Breast epithelium (tissue), 3 donors: ENCODE results near the gene DDX10.

Source experiments
- CTCF ChIP-seq, 3 donors: fragments of 450-650 bp; IDR thresholded peaks; one replicate each; pipeline ENCODE4 v1.5.1; 2016 to 2017; ENCODE audit warnings: antibody characterized with exemption in 3 of 3, mild to moderate bottlenecking in 3 of 3, moderate library complexity in 3 of 3
- POLR2AphosphoS5 ChIP-seq, 3 donors: sonication (generic); formaldehyde crosslinking; IDR thresholded peaks; one replicate each; pipeline ENCODE4 v1.6.1; 2017; ENCODE audit warnings: antibody characterized with exemption in 3 of 3

- no peak for TF ChIP-seq CTCF (IDR thresholded peaks at IDR 0.05)
- no peak for TF ChIP-seq POLR2AphosphoS5 (IDR thresholded peaks at IDR 0.05)
Measured at GRCh38 chr11:108943853-108944252, 279.0 kb downstream of the DDX10 start.
